DOHH2 (cell line): Measurements from ENCODE around the gene CLIC4.

Source experiments
- H3F3A ChIP-seq: fragments of 200-600 bp; sonication (generic), shearing (Covaris generic); 2 replicates; pipeline ENCODE4 v1.6.0; 2016; ENCODE audit warnings: antibody characterized with exemption, mild to moderate bottlenecking; ENCODE audit not compliant: control insufficient read depth, insufficient read depth
- H3K27ac ChIP-seq: fragments of 200-600 bp; sonication (generic); 2 replicates; pipeline ENCODE4 v1.5.1; 2014; ENCODE audit warnings: low read depth, mild to moderate bottlenecking, low read length, moderate library complexity
- H3K27me3 ChIP-seq: fragments of 200-600 bp; sonication (generic); 2 replicates; pipeline ENCODE4 v1.6.1; 2014; ENCODE audit warnings: mild to moderate bottlenecking, low read length, mixed read lengths; ENCODE audit not compliant: control insufficient read depth
- H3K36me3 ChIP-seq: fragments of 200-600 bp; sonication (generic); 2 replicates; pipeline ENCODE4 v1.6.1; 2014; ENCODE audit warnings: mild to moderate bottlenecking, low read length, moderate library complexity, mixed read lengths; ENCODE audit not compliant: control insufficient read depth
- H3K4me1 ChIP-seq: fragments of 200-600 bp; sonication (generic); 2 replicates; pipeline ENCODE4 v1.6.1; 2014; ENCODE audit warnings: mild to moderate bottlenecking, low read length, mixed read lengths; ENCODE audit not compliant: control insufficient read depth
- H3K4me2 ChIP-seq: fragments of 200-600 bp; sonication (generic); 2 replicates; pipeline ENCODE4 v1.6.0; 2014; ENCODE audit warnings: mild to moderate bottlenecking, low read length, moderate library complexity
- H3K4me3 ChIP-seq: fragments of 200-600 bp; sonication (generic); 2 replicates; pipeline ENCODE4 v1.5.1; 2014; ENCODE audit warnings: mild to moderate bottlenecking, low read length, mixed read lengths
- H3K79me2 ChIP-seq: fragments of 200-600 bp; sonication (generic); 2 replicates; pipeline ENCODE4 v1.6.1; 2014; ENCODE audit warnings: mild to moderate bottlenecking, low read length, mixed read lengths; ENCODE audit not compliant: control insufficient read depth
- H3K9me2 ChIP-seq: fragments of 200-600 bp; sonication (generic); replicated peaks from 2 replicates; pipeline ENCODE4 v1.6.1; 2014; ENCODE audit warnings: mild to moderate bottlenecking, low read length, mixed read lengths; ENCODE audit not compliant: control insufficient read depth
- H3K9me3 ChIP-seq: fragments of 200-600 bp; sonication (generic); 2 replicates; pipeline ENCODE4 v1.6.1; 2014; ENCODE audit warnings: antibody characterized with exemption, low read length, mixed read lengths; ENCODE audit not compliant: control insufficient read depth, insufficient read depth
- H4K20me1 ChIP-seq: fragments of 200-600 bp; sonication (generic); 2 replicates; pipeline ENCODE4 v1.6.0; 2014; ENCODE audit warnings: low read depth, mild to moderate bottlenecking, antibody characterized with exemption, low read length, moderate library complexity; ENCODE audit not compliant: control insufficient read depth, insufficient read depth
- EZH2phosphoT487 ChIP-seq: fragments of 200-600 bp; sonication (generic); IDR thresholded peaks from 2 replicates; pipeline ENCODE4 v1.6.1; 2017; ENCODE audit warnings: borderline replicate concordance, mild to moderate bottlenecking, antibody characterized with exemption, low read length, moderate library complexity, mixed read lengths
- TF ChIP-seq, protein P1 (sequence below): fragments of 200-600 bp; sonication (generic); IDR thresholded peaks from one replicate; pipeline ENCODE4 v1.5.1; 2014; ENCODE audit warnings: antibody characterized with exemption, mild to moderate bottlenecking, low read depth, low read length; ENCODE audit not compliant: poor library complexity, severe bottlenecking

The CLIC4 gene

DNA sequence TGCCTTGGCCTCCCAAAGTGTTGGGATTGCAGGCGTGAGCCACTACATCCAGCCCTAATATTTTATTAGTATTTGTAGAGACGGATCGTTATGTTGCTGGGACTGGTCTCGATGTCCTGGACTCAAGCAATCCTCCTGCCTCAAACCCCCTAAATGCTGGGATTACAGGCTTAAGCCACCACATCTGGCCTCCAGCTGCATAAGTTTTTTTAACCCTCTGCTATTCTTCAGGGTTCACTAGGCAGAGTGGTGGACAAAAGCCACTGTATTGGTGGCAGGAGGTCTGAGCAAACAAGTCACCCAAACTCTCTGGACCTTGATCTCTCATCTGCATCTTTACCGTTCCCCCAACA, 10.1 kb upstream of the CLIC4 start:
- Histone ChIP-seq H3K27me3 (no peaks in the 10 kb centered on the region), H3F3A (peaks cover 20% of the 10 kb centered on the region; the same call in 1 of the 2 replicates), H3K4me1 (peaks cover 66% of the 10 kb centered on the region), H3K79me2 (no peaks in the 10 kb centered on the region), H3K9me2 (no peaks in the 10 kb centered on the region), H3K4me3 (peak overlapping the region; percentile 40), H3K4me2 (peak overlapping the region; percentile 81), H4K20me1 (no peaks in the 10 kb centered on the region), H3K36me3 (no peaks in the 10 kb centered on the region), H3K9me3 (no peaks in the 10 kb centered on the region), H3K27ac (peak overlapping the region; percentile 74)
- TF ChIP-seq, protein P1, sequence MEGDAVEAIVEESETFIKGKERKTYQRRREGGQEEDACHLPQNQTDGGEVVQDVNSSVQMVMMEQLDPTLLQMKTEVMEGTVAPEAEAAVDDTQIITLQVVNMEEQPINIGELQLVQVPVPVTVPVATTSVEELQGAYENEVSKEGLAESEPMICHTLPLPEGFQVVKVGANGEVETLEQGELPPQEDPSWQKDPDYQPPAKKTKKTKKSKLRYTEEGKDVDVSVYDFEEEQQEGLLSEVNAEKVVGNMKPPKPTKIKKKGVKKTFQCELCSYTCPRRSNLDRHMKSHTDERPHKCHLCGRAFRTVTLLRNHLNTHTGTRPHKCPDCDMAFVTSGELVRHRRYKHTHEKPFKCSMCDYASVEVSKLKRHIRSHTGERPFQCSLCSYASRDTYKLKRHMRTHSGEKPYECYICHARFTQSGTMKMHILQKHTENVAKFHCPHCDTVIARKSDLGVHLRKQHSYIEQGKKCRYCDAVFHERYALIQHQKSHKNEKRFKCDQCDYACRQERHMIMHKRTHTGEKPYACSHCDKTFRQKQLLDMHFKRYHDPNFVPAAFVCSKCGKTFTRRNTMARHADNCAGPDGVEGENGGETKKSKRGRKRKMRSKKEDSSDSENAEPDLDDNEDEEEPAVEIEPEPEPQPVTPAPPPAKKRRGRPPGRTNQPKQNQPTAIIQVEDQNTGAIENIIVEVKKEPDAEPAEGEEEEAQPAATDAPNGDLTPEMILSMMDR = no peak

DNA sequence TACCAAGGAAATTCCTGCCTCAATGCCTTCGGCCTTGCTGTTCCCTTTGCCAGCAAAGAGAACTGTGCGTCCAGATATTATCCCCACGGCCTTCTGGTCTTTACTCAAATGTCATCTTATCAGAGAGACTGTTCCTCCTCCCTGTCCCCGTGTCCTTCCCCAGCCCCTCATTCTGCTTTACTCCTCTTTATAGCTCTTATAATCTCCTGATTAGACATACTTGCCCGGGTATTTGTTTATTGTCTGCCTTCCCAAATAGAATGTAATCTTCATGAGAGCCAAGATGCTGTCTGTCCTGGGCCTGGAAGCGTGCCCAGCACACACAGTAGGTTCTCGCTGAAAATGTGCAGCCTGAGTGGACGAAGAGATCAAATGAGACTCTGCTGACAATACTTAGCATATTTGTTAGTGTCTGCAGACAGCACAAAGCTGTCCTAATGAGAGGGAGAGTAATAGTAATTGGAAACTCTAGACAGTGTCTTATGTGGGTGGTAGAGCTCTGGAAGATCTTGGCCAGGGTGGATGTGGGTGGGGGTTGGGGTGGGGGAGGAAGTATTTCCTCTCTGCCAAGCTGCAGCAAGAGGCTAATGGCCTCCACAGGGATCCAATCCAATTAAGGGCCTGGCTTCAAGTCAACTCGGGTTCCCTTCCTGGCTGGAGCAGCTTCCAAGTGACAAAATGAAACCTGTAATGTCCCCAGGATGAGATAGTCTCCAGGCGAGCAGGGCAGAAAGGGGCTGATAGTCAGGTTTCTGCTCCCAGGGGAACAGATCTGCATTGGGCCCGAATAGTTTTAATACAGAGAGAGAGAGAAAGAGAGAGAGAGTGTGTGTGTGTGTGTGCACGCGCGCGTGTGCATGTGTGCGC, 9.5 kb upstream of the CLIC4 start:
- H3F3A ChIP-seq = peaks cover 20% of the 10 kb centered on the region; the same call in 1 of the 2 replicates
- H3K79me2 ChIP-seq = no peaks in the 10 kb centered on the region
- no peaks in the 10 kb centered on the region for H3K9me3 ChIP-seq
- no peaks in the 10 kb centered on the region for H3K36me3 ChIP-seq
- H3K9me2 ChIP-seq = no peaks in the 10 kb centered on the region
- peaks cover 66% of the 10 kb centered on the region for H3K4me1 ChIP-seq
- TF ChIP-seq, protein P1 = no peak
- TF ChIP-seq EZH2phosphoT487 = no peak
- H3K4me2 ChIP-seq = peak overlapping the region; percentile 81
- H3K27me3 ChIP-seq = no peaks in the 10 kb centered on the region
- peak overlapping the region; percentile 40 for H3K4me3 ChIP-seq
- H3K27ac ChIP-seq = peak overlapping the region; percentile 74
- no peaks in the 10 kb centered on the region for H4K20me1 ChIP-seq

DNA sequence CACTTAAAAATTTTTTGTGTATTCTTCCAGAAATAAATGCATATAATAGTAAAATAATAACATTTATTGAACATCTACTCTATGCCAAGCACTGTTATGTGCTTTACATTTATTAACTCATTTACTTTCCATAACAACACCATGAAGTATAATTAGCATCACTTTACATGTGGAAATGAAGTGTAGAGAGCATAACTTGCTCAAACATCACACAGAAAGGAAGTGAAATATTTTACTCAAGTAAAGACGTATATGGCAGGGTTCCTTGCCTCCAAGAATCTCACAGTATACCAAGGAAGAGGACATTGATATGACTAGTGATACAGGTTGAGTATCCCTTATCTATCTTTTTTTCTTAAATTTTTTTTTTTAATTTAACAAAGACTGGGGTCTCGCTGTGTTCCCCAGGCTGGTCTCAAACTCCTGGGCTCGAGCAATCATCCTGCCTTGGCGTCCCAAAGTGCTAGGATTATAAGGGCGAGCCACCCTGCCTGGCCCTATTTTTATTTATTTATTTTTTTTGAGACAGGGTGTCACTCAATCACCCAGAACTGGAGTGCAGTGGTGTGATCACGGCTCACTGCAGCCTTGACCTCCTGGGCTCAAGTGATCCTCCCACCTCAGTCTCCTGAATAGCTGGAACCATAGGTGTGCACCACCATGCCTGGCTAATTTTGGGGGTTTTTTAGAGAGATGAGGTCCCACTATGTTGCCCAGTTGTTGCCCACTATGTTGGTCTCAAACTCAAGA, 7.7 kb upstream of the CLIC4 start:
- Histone ChIP-seq H3K27ac (peak overlapping the region; percentile 74), H3K4me1 (peaks cover 78% of the 10 kb centered on the region), H3K27me3 (no peaks in the 10 kb centered on the region), H3K9me2 (no peaks in the 10 kb centered on the region), H3K36me3 (no peaks in the 10 kb centered on the region), H4K20me1 (no peaks in the 10 kb centered on the region), H3F3A (peaks cover 22% of the 10 kb centered on the region; the same call in 1 of the 2 replicates), H3K4me2 (peak overlapping the region; percentile 81), H3K9me3 (no peaks in the 10 kb centered on the region), H3K4me3 (peak overlapping the region; percentile 38), H3K79me2 (no peaks in the 10 kb centered on the region)
- TF ChIP-seq EZH2phosphoT487 = no peak
- TF ChIP-seq, protein P1 = no peak
